BLaER1 treated with 17β-estradiol and CSF1 and Interleukin-3, amounts not matched to agents 10 nM and 100 nM (cell line): ENCODE results near the gene C21orf91.

ENCODE experiments used
- H3K27ac ChIP-seq, 11 experiments: shearing (Covaris generic); formaldehyde crosslinking; 2 replicates each; pipeline ENCODE4 v1.8.1; 2022
- H3K27me3 ChIP-seq, 11 experiments: shearing (Covaris generic); formaldehyde crosslinking; 2 replicates each; pipeline ENCODE4 v1.8.1; 2022
- H3K36me3 ChIP-seq, 11 experiments: shearing (Covaris generic); formaldehyde crosslinking; 2 replicates each; pipeline ENCODE4 v1.8.1; 2022
- H3K4me1 ChIP-seq, 10 experiments: shearing (Covaris generic); formaldehyde crosslinking; 2 replicates each; pipeline ENCODE4 v1.8.1; 2022
- H3K4me2 ChIP-seq, 11 experiments: shearing (Covaris generic); formaldehyde crosslinking; 2 replicates each; pipeline ENCODE4 v1.8.1; 2022
- H3K4me3 ChIP-seq, 10 experiments: shearing (Covaris generic); formaldehyde crosslinking; 2 replicates each; pipeline ENCODE4 v1.8.1; 2022
- H3K9ac ChIP-seq, 11 experiments: shearing (Covaris generic); formaldehyde crosslinking; 2 replicates each; pipeline ENCODE4 v1.8.1; 2022
- H3K9me3 ChIP-seq, 11 experiments: shearing (Covaris generic); formaldehyde crosslinking; replicated peaks in 1 of 11; 2 replicates each; pipeline ENCODE4 v1.8.1; 2022
- H4K20me1 ChIP-seq, 11 experiments: shearing (Covaris generic); formaldehyde crosslinking; 2 replicates each; pipeline ENCODE4 v1.8.1; 2022
- Cebpa-rat ChIP-seq, 11 experiments: shearing (Covaris generic); IDR thresholded peaks; 2 replicates each; pipeline ENCODE4 v1.8.1; 2022

Gene C21orf91

DNA sequence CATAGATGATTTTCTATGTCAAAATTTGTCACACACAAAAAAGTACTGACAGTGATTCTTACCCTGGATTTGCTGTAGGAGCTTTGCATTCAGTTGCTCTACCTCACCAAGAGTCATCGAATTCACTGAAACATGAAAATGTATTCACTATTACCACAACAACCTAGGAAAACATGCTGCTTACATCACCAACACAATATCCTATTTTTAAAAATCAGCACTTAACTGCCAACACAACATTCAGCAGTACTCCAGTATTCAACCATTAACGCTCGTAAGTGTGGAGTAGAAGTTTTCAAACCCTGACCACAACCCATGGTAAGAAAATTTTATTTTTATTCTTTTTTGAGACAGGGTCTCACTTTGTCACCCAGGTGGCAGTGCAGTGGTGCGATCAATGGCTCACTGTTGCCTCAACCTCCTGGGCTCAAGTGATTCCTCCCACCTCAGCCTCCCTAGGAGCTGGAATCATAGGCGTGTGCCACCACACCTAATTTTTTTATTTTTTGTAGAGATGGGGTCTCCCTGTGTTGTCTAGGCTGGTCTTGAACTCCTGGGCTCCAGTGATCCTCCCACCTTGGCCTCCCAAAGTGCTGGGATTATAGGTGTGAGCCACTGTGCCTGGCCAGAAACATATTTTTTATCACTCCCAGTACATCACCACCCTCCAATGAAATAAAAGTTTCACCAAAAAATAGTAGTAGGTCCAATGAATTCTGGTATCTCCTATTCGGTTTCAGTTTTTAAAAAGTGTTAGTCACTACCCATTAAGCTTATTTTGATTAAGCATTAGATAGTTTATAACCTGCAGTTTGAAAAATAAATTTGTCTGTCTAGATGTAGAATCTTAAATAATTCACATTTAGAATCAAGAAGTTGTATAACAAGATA is 23.8 kb downstream of the C21orf91 start:
- Histone ChIP-seq H3K27me3 (no peaks in the 10 kb centered on the region), H3K9ac (no peak overlapping the region), H3K9me3 (no peaks in the 10 kb centered on the region), H3K27ac (peak overlapping the region in 2 of 11 experiments; percentile 11 to 22; a peak in 2 of 22 replicates), H3K4me1 (peaks cover 2 to 31% (median 18%) of the 10 kb centered on the region in 10 experiments; a peak in 14 of 20 replicates), H3K4me2 (peak overlapping the region in 4 of 11 experiments; percentile 47 to 71 (median 57); a peak in 4 of 22 replicates), H3K4me3 (no peak overlapping the region), H4K20me1 (peaks cover 0 to 16% (median 6%) of the 10 kb centered on the region in 11 experiments; a peak in 8 of 22 replicates), H3K36me3 (peaks cover 8 to 62% (median 52%) of the 10 kb centered on the region in 11 experiments; a peak in 21 of 22 replicates)
- TF ChIP-seq Cebpa-rat (IDR thresholded peaks at IDR 0.05): no peak

- Histone ChIP-seq H3K9me3 (no peaks in the 10 kb centered on the region), H3K36me3 (peaks cover 8 to 62% (median 52%) of the 10 kb centered on the region in 11 experiments; a peak in 21 of 22 replicates), H3K27me3 (no peaks in the 10 kb centered on the region), H3K9ac (no peak overlapping the region; a peak in 1 of 22 replicates), H3K4me1 (peaks cover 9 to 37% (median 26%) of the 10 kb centered on the region in 10 experiments), H3K4me2 (peak overlapping the region in 4 of 11 experiments; percentile 47 to 71 (median 57); a peak in 9 of 22 replicates), H3K27ac (peak overlapping the region in 2 of 11 experiments; percentile 22 to 40; a peak in 3 of 22 replicates), H3K4me3 (no peak overlapping the region), H4K20me1 (peaks cover 0 to 13% (median 4%) of the 10 kb centered on the region in 11 experiments; a peak in 8 of 22 replicates)
- TF ChIP-seq Cebpa-rat (IDR thresholded peaks at IDR 0.05): no peak
Observed at GRCh38 chr21:17794518-17795145, 24.5 kb downstream of the C21orf91 start.

GRCh38 chr21:17793246-17794123 is 25.7 kb downstream of the C21orf91 start:
- H3K4me1 ChIP-seq: peaks cover 15 to 48% (median 37%) of the 10 kb centered on the region in 10 experiments
- peak overlapping the region in 7 of 11 experiments; percentile 0 to 47 (median 40); a peak in 10 of 22 replicates for H3K27ac ChIP-seq
- H3K9me3 ChIP-seq: no peaks in the 10 kb centered on the region
- peaks cover 8 to 63% (median 49%) of the 10 kb centered on the region in 11 experiments; a peak in 21 of 22 replicates for H3K36me3 ChIP-seq
- H3K4me3 ChIP-seq: peak overlapping the region in 3 of 10 experiments; percentile 6 to 36 (median 9); a peak in 2 of 20 replicates
- TF ChIP-seq Cebpa-rat (IDR thresholded peaks at IDR 0.05): no peak
- peak overlapping the region in 3 of 11 experiments; percentile 11 to 29 (median 21); a peak in 2 of 22 replicates for H3K9ac ChIP-seq
- H4K20me1 ChIP-seq: peaks cover 0 to 4% (median 0%) of the 10 kb centered on the region in 11 experiments; a peak in 7 of 22 replicates
- peak overlapping the region; percentile 6 to 71 (median 43); a peak in 18 of 22 replicates for H3K4me2 ChIP-seq
- no peaks in the 10 kb centered on the region for H3K27me3 ChIP-seq

- Histone ChIP-seq H4K20me1 (no peaks in the 10 kb centered on the region), H3K36me3 (peaks cover 8 to 68% (median 49%) of the 10 kb centered on the region in 11 experiments; a peak in 21 of 22 replicates), H3K9me3 (peaks cover 0 to 22% (median 16%) of the 10 kb centered on the region in 11 experiments; a peak in 18 of 22 replicates), H3K27me3 (no peaks in the 10 kb centered on the region), H3K4me3 (no peak overlapping the region), H3K4me1 (peaks cover 41 to 70% (median 62%) of the 10 kb centered on the region in 10 experiments), H3K4me2 (peak overlapping the region; percentile 31 to 71 (median 64); a peak in 19 of 22 replicates), H3K27ac (peak overlapping the region in 6 of 11 experiments; percentile 7 to 40 (median 25); a peak in 5 of 22 replicates), H3K9ac (no peak overlapping the region)
- no peak for TF ChIP-seq Cebpa-rat (IDR thresholded peaks at IDR 0.05)
Observed at GRCh38 chr21:17789656-17790055, 29.5 kb downstream of the C21orf91 start.

DNA sequence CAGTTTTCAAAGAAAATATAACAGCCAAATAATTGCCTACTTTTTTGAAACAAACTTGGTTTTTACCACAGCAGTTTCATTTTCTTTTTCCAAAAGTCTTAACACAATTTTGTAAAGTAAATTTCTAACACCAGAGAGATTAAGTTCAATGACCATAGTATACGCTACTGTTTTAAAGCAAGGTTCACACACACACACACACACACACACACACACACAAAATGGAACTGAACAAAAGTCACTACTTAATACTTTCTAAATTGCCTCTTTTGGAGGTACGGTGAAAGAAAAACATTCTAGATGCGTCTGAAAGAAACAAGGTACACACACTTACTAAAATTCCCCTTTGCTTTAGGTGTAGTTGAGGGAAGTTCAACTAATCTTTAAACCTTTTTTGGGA is 30.1 kb downstream of the C21orf91 start:
- Histone ChIP-seq H3K9ac (no peak overlapping the region), H3K4me2 (peak overlapping the region in 9 of 11 experiments; percentile 31 to 71 (median 66); a peak in 13 of 22 replicates), H3K27ac (peak overlapping the region in 2 of 11 experiments; percentile 10 to 36; a peak in 2 of 22 replicates), H4K20me1 (no peaks in the 10 kb centered on the region), H3K4me1 (peaks cover 46 to 70% (median 63%) of the 10 kb centered on the region in 10 experiments), H3K4me3 (no peak overlapping the region), H3K27me3 (no peaks in the 10 kb centered on the region), H3K9me3 (peaks cover 0 to 22% (median 16%) of the 10 kb centered on the region in 11 experiments; a peak in 18 of 22 replicates), H3K36me3 (peaks cover 8 to 62% (median 43%) of the 10 kb centered on the region in 11 experiments; a peak in 21 of 22 replicates)
- no peak for TF ChIP-seq Cebpa-rat (IDR thresholded peaks at IDR 0.05)

- peaks cover under 1 to 40% (median 27%) of the 10 kb centered on the region in 11 experiments; a peak in 21 of 22 replicates for H3K36me3 ChIP-seq
Observed at GRCh38 chr21:17786851-17787181, 32.3 kb downstream of the C21orf91 start.

GRCh38 chr21:17786071-17786850 is 32.9 kb downstream of the C21orf91 start:
- H3K27ac ChIP-seq: peak overlapping the region in 9 of 11 experiments; percentile 37 to 76 (median 61); a peak in 15 of 22 replicates
- peaks cover 0 to 34% (median 22%) of the 10 kb centered on the region in 11 experiments; a peak in 21 of 22 replicates for H3K36me3 ChIP-seq
- peaks cover 60 to 87% (median 73%) of the 10 kb centered on the region in 10 experiments for H3K4me1 ChIP-seq
- H3K9me3 ChIP-seq: peaks cover 0 to 22% (median 16%) of the 10 kb centered on the region in 11 experiments; a peak in 18 of 22 replicates
- 0 out of 20 replicates have a peak overlapping the region, but pooled peaks of 1 of the 10 experiments have one; percentile 33 for H3K4me3 ChIP-seq
- TF ChIP-seq Cebpa-rat (IDR thresholded peaks at IDR 0.05): no peak
- H3K27me3 ChIP-seq: no peaks in the 10 kb centered on the region
- H3K9ac ChIP-seq: peak overlapping the region in 2 of 11 experiments; percentile 8 to 37; a peak in 1 of 22 replicates
- no peaks in the 10 kb centered on the region for H4K20me1 ChIP-seq
- peak overlapping the region; percentile 48 to 90 (median 71) for H3K4me2 ChIP-seq

More at GRCh38 chr21:17786851-17787181, 32.3 kb downstream of the C21orf91 start:
- Histone ChIP-seq H3K4me1 (peaks cover 57 to 81% (median 72%) of the 10 kb centered on the region in 10 experiments), H3K4me2 (peak overlapping the region; percentile 48 to 90 (median 71)), H3K4me3 (0 out of 20 replicates have a peak overlapping the region, but pooled peaks of 1 of the 10 experiments have one; percentile 7), H3K9ac (no peak overlapping the region), H3K27me3 (no peaks in the 10 kb centered on the region), H3K9me3 (peaks cover 0 to 22% (median 16%) of the 10 kb centered on the region in 11 experiments; a peak in 18 of 22 replicates), H4K20me1 (no peaks in the 10 kb centered on the region), H3K27ac (peak overlapping the region in 8 of 11 experiments; percentile 37 to 74 (median 54); a peak in 13 of 22 replicates)
- no peak for TF ChIP-seq Cebpa-rat (IDR thresholded peaks at IDR 0.05)
